K562 (cell line): ENCODE results near the gene THAP4. TPM values are rescaled to one million over a fixed set of nuclear protein-coding genes. Genes with fewer than 3 reads are reported as not detected.

Experiments
- ATAC-seq: fragments of 200-7000 bp; cut with Tn5 transposase; 3 replicates; pipeline ENCODE4 v1.9.1; 2020; ENCODE audit warnings: moderate library complexity
- BruUV-seq: library from RNA; stranded (reverse); fragments of 400-500 nt; replicated peaks from 2 replicates; lab custom pipeline; 2021; lab: Mats Ljungman, UMichigan
- CTCF ChIA-PET: fragments of 300-600 bp; formaldehyde crosslinking; extraction: SDS; loops from one replicate; lab custom pipeline; 2021; ENCODE audit warnings: low intra/inter-chr PET ratio; lab: Yijun Ruan, JAX
- POLR2A ChIA-PET: fragments of 300-600, 350-650 bp; sonication (Branson Sonifier 250); formaldehyde crosslinking; extraction: SDS; loops from one replicate; lab custom pipeline; 2021; ENCODE audit warnings: antibody characterized with exemption, inconsistent platforms; lab: Yijun Ruan, JAX
- DNase-seq, 4 experiments: peaks; one replicate each; pipeline versions ENCODE4 v3.0.0 to v3.0.0-alpha.2; 2011 to 2018; ENCODE audit warnings: low spot score in 3 of 4, mixed read lengths in 3 of 4; ENCODE audit errors: extremely low read depth in 1 of 4
- FAIRE-seq: peaks from 2 replicates; lab custom pipeline; 2011; peaks lifted over from hg19 to GRCh38; lab: Jason Lieb, UNC
- H2AFZ ChIP-seq: 2 replicates; pipeline ENCODE4 v1.6.0; 2011; ENCODE audit warnings: low read depth, low read length, control low read depth, inconsistent platforms
- H3K27ac ChIP-seq: fragments of 200-600 bp; 3 replicates; pipeline ENCODE4 v1.8.0; 2011; ENCODE audit warnings: low read depth, mild to moderate bottlenecking, control low read depth, inconsistent platforms, low read length, moderate library complexity, mixed read lengths; ENCODE audit errors: extremely low read depth
- H3K27me3 ChIP-seq, 2 experiments: fragments of 300-600 bp in 1 of 2; 2 replicates in 1 of 2; 3 replicates in 1 of 2; pipeline versions ENCODE4 v1.6.0 to v1.8.0; 2011; ENCODE audit warnings: inconsistent platforms in 2 of 2, low read length in 2 of 2, mild to moderate bottlenecking in 1 of 2, mixed read lengths in 1 of 2, moderate library complexity in 1 of 2; ENCODE audit not compliant: control insufficient read depth in 2 of 2, insufficient read depth in 2 of 2
- H3K36me3 ChIP-seq: fragments of 300-600 bp; 3 replicates; pipeline ENCODE4 v1.8.0; 2011; ENCODE audit warnings: mild to moderate bottlenecking, low read length, inconsistent platforms; ENCODE audit not compliant: control insufficient read depth, insufficient read depth
- H3K4me1 ChIP-seq, 2 experiments: fragments of 200-600 bp in 1 of 2; replicated peaks in 1 of 2; 2 replicates in 1 of 2; 3 replicates in 1 of 2; pipeline versions ENCODE4 v1.5.1 to v1.8.0; 2011; ENCODE audit warnings: inconsistent platforms in 2 of 2, low read length in 2 of 2, mild to moderate bottlenecking in 1 of 2, mixed read lengths in 1 of 2, moderate library complexity in 1 of 2; ENCODE audit not compliant: control insufficient read depth in 2 of 2, insufficient read depth in 2 of 2
- H3K4me2 ChIP-seq: 2 replicates; pipeline ENCODE4 v1.6.1; 2011; ENCODE audit warnings: low read length, control low read depth, inconsistent platforms, mixed read lengths; ENCODE audit not compliant: insufficient read depth
- H3K4me3 ChIP-seq: fragments of 200-600 bp; sonication (generic), shearing (Covaris generic); 2 replicates; pipeline ENCODE4 v1.5.1; 2016; ENCODE audit warnings: control low read depth, inconsistent platforms
- H3K79me2 ChIP-seq: fragments of 200-600 bp; 3 replicates; pipeline ENCODE4 v1.8.0; 2011; ENCODE audit warnings: low read length, inconsistent platforms; ENCODE audit not compliant: control insufficient read depth, insufficient read depth
- H3K9ac ChIP-seq, 2 experiments: 2 replicates each; pipeline versions ENCODE4 v1.6.0 to v1.6.1; 2011; ENCODE audit warnings: low read depth in 2 of 2, low read length in 2 of 2, control low read depth in 1 of 2, inconsistent platforms in 1 of 2, mild to moderate bottlenecking in 1 of 2, mixed read lengths in 1 of 2; ENCODE audit not compliant: insufficient read depth in 1 of 2
- H3K9me1 ChIP-seq: one replicate; pipeline ENCODE4 v1.6.0; 2011; ENCODE audit warnings: inconsistent platforms, mild to moderate bottlenecking, low read length, moderate library complexity; ENCODE audit not compliant: control insufficient read depth, insufficient read depth
- H3K9me3 ChIP-seq: replicated peaks from 2 replicates; pipeline ENCODE4 v1.5.1; 2011; ENCODE audit warnings: low read depth, low read length, inconsistent platforms; ENCODE audit not compliant: control insufficient read depth, insufficient read depth
- H4K20me1 ChIP-seq: replicated peaks from 2 replicates; pipeline ENCODE4 v1.6.1; 2011; ENCODE audit warnings: low read length, inconsistent platforms, mixed read lengths; ENCODE audit not compliant: control insufficient read depth, insufficient read depth
- L3MBTL2 ChIP-seq: fragments of 450-650 bp; IDR thresholded peaks from 2 replicates; pipeline ENCODE4 v1.6.1; 2016; ENCODE audit warnings: mild to moderate bottlenecking, moderate library complexity
- MTA3 ChIP-seq: fragments of 450-650 bp; formaldehyde crosslinking; IDR thresholded peaks from 2 replicates; pipeline ENCODE4 v1.6.1; 2017; ENCODE audit warnings: mild to moderate bottlenecking, borderline replicate concordance
- POLR2G ChIP-seq: fragments of 200-400 bp; formaldehyde crosslinking; IDR thresholded peaks from 2 replicates; pipeline ENCODE4 v1.6.1; 2017; ENCODE audit warnings: low read depth, mild to moderate bottlenecking, antibody characterized with exemption, low read length, moderate library complexity
- PRPF4 ChIP-seq: fragments of 200-400 bp; formaldehyde crosslinking; IDR thresholded peaks from one replicate; pipeline ENCODE4 v1.6.1; 2017; ENCODE audit warnings: low read length, low read depth, mild to moderate bottlenecking; ENCODE audit not compliant: insufficient read depth, poor library complexity, severe bottlenecking
- SMAD4 ChIP-seq: fragments of 250-450 bp; sonication (Bioruptor Pico); conservative IDR thresholded peaks from 2 replicates; pipeline ENCODE4 v1.8.0; 2021; ENCODE audit warnings: inconsistent platforms, mild to moderate bottlenecking, moderate library complexity
- TFE3 ChIP-seq: fragments of 450-650 bp; formaldehyde crosslinking; IDR thresholded peaks from 2 replicates; pipeline ENCODE4 v1.4.0; 2020; ENCODE audit warnings: mild to moderate bottlenecking, mixed read lengths
- WGBS: fragments of 100-300 bp; shearing (Covaris generic); methylation state at CpG from one replicate; pipeline ENCODE4 v1.1.6; 2016; ENCODE audit warnings: low coverage, mixed read lengths; ENCODE audit not compliant: insufficient coverage; ENCODE audit errors: missing lambda C conversion rate; 5-methylcytosine and 5-hydroxymethylcytosine counted together
- in situ Hi-C: fragments of 300-500 bp; cut with MboI; formaldehyde crosslinking; loops from 4 replicates; pipeline ENCODE4 v1.15.0; 2018; ENCODE audit warnings: inconsistent platforms, mixed read lengths
- intact Hi-C: fragments of 100-400 bp; cut with micrococcal nuclease; formaldehyde crosslinking; loops from 2 replicates; pipeline ENCODE4 v1.14.2; 2022
- polyA plus RNA-seq, 8 experiments: library from polyadenylated mRNA; depleted of rRNA in 4 of 8; stranded (reverse) in 5 of 8; unstranded in 3 of 8; fragments of >200 nt; fragmentation: Nextera tagmentation in 2 of 8; fragmentation: Illumina TruSeq in 1 of 8; extraction: Ambion mirVana in 2 of 8; extraction: Trizol in 1 of 8; gene quantifications; 2 replicates each; pipeline versions ENCODE4 v1.2.1 to v1.2.3, GENCODE V29; 2011 to 2014; ENCODE audit warnings: inconsistent platforms in 1 of 8, missing spikeins in 1 of 8
- total RNA-seq, 7 experiments: library from RNA; depleted of rRNA in 6 of 7; stranded (reverse); fragments of >200 nt in 6 of 7; fragmentation: Illumina TruSeq in 2 of 7; extraction: Trizol in 2 of 7; gene quantifications; 2 replicates each; pipeline versions ENCODE4 v1.2.1 to v1.2.3, GENCODE V29; 2011 to 2021; ENCODE audit warnings: low replicate concordance in 1 of 7

THAP4 gene
- total and polyA plus RNA-seq, 9 of the 15 experiments (the other 6 are each of a cell fraction or from before 2014, with no cell fraction given), result 8.6 to 60.9 (median 43.9) TPM

- no peak for DNase-seq
- no peak overlapping the region for H3K27ac ChIP-seq
- H3K4me1 ChIP-seq, result peaks cover 0 to 5% of the 10 kb centered on the region in 2 experiments; a peak in 2 of 5 replicates
- no peak for FAIRE-seq
- no peaks in the 10 kb centered on the region for H3K79me2 ChIP-seq
- H3K4me2 ChIP-seq, result no peak overlapping the region
- 81% methylated on average over 12 of the region's 18 CpGs for WGBS
- CTCF ChIA-PET, result no interaction called here
- no TSS peak for BruUV-seq
- TF ChIP-seq POLR2G, result peak; percentile 49
- no peak for TF ChIP-seq SMAD4 (CRISPR knock-in tag)
- no peak for TF ChIP-seq PRPF4
- no peak for TF ChIP-seq TFE3 (CRISPR knock-in tag)
- no peak for TF ChIP-seq MTA3
- TF ChIP-seq L3MBTL2, result no peak
- H2AFZ ChIP-seq, result no peak overlapping the region
- H3K27me3 ChIP-seq, result no peaks in the 10 kb centered on the region
- intact Hi-C loops (no loop called here), in situ Hi-C loops (no loop called here)
- no peak for ATAC-seq
- POLR2A ChIA-PET, result no interaction called here
- H3K36me3 ChIP-seq, result peaks cover 47% of the 10 kb centered on the region; the same call in 1 of the 3 replicates
- no peak overlapping the region for H3K9ac ChIP-seq
- no peaks in the 10 kb centered on the region for H3K9me3 ChIP-seq
- H3K9me1 ChIP-seq, result no peaks in the 10 kb centered on the region
- no peak overlapping the region for H3K4me3 ChIP-seq
- H4K20me1 ChIP-seq, result no peaks in the 10 kb centered on the region; the same call in 1 of the 2 replicates
Measured at GRCh38 chr2:241673189-241673663, 36.3 kb upstream of the THAP4 start.
